HG03064 (cell line): ENCODE measurements around the gene SLC25A47.
"Not testable (repeated sequence)": the region's sequence is repeated elsewhere in the genome, so short reads cannot be mapped to it uniquely, and the experiment has no call there.

Experiments
- ATAC-seq: cut with Tn5 transposase; IDR thresholded peaks from one replicate; pipeline ENCODE4 v1.9.1; 2021; ENCODE audit warnings: low read depth; ENCODE audit not compliant: unreplicated experiment

Gene SLC25A47

DNA sequence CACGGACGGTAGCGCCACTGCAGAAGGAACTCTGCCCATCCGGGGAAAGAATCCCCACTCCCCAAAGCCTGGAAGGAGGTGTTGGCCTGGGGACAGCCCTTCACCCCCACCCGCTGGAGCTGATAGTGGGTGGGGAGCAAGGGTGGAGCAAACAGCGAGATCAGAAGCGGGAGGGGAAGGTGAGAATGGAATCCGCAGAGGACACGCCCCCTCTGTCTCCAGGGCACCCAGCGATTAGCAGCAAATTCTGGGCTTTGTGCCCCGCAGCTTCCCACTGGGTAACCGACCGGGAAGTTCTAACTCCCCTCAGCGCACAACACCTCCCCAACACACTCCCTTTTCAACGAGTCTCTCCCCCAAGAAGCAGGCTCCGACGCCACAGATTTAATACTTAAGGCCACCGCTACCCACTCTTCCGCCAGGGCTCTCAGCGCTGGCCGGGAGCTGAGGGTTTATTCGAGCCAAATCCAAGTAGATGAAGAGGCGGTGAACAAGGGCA is 18.3 kb upstream of the SLC25A47 start:
- ATAC-seq: no peak

DNA sequence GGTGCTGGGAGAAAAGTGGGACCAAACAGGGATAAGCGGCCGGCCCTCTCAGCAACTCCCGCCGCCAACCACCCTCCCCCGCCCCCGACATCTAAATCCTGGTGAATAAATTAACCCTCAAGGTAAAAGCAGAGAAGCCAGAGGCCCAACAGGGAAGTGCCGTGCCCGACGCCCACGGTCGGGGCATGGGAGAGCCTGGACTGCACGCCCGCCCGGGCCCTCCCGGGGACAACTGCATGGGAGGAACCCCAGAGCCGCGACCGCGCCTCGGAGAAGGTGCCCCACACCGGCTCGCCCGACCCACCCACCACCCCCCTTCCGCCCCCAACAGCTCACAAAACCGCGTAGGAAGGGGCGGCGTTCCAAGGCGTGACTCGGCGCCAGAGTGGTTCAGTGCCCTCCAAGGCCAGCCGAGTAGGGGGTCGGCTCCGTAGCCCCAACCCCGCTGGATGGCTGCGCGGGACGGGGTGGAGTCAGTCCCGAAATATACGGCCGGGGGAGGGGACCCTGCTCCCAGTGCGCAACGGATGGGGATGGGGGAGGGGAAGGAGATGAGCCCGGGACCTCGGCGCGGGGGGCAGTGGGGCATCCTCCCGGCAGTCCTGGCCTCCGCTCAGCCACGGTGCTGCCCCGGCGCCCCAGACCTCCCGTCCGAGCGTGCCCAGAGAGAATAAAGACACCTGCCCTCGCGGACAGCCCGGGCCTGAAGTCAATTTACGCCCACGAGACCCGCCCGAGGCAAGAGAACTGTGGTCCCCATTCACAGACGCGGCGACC is 17.6 kb upstream of the SLC25A47 start:
- no peak for ATAC-seq

DNA sequence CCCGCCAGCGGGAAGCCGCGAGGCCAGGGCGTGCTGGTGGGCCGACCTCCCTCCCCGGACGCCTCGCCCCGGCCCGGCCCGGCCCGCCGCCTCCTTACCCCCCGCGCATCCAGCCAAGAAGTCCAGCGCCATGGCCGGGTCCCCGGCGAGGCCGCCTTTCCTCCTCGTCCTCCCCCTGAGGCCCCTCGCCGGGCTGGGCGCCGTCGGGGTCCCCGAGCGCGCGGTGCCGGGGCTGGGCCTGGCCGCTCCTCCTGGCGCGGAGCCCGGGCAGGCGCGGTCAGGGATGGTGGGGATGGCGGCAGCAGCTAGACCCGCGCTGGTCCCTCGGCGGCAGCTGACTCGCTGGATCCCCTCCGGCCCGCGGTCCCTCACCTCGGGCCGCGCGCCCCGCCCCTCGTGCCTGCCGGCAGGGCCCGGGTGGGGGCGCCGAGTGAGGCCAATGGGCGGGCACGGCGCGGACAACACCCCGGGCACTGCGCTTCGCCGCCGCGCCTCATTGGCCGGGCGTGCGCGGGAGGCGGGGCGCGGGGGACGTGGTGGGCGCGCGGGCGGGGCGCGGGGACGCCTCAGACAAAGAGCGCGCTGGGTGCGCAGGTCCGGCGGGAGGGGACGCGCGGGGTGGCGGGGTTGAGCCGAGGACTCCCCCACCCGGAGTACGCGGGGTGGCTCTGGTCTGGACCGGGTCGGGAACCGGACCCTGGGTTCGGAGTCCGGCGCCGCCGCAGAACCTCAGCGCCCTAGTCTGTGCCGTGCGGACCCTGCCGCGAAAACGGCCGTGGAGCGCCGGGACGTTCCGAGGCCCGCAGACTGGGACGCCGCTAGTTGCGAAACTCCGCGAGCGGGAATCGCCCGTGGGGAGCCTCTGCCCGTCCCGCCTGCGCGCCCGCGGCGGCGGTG is 16.8 kb upstream of the SLC25A47 start, which contains the start of gene SLC25A29:
SLC25A29 (minus strand) TSS at position 344 of the 897 bp plus-strand sequence; CDS start at position 132, 212 bp downstream.
- peak; percentile 73 for ATAC-seq

DNA sequence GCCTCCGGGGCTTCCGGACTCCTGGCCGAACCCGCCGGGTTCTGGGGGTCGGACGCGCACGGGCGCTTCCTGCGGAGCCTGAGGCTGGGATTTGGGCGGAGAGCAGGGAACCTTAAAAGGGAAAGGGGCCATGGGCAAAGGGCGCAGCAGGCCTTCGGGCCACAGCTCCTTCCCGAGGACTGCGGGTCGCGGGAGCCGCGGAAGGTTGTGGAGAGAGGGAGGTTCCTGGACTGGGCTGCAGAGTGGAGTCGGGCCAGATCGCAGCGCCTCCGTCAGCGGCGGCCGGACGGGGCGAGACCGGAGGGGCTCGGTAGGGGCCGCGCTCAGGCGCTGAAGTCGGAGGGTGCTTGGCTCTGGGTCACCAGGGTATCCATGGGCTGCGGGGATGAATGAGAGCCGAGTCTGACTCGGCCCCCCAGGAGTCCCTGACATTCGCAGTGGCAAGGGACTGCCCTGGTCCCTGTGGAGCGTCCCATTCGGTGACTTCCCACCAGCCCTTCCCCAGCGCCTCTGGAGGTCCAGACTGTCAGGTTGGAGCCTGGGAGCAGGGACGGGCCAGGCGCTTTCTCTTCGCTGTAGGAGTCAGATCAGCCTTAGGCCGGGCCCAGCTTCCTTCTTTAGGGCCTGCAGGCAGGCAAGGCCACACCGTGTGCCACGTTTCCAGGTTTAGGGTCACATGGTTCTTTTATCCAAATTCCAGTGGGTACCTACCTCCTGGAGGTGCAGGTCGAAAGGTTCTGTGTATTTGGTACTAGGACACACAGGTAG is 16.0 kb upstream of the SLC25A47 start:
- ATAC-seq: peak; percentile 10

DNA sequence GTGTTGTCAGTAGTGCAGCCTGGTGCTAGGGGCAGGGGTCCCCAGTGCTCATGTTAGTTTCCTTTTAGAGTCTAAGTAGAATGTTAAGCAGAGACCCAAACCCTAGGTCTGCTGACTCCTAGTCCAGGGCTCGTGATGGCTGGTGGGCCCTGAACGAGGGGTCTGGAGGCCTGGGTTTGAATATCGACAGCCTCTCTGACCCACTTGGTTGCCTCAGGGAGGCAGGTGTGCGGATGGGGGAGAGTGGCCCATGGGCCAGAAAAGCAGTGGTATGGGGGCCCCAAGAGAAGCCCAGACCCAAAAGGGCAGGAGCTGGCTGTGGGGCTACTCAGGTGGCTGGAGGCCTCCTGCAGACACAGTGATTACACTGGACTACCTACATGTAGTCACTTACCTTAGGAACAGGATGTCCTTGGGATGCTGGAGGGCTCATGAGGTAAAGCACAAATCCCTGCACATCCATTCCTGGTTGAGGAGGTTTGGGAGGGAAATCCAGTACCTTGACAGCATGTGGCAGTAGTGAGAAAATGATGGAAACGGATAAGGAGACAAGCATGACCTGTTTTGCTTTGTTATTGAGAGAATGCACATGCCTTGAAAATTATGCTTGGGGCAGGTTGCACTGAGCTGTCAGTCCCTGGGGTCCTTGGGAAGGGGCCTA is 15.2 kb upstream of the SLC25A47 start:
- ATAC-seq: no peak

DNA sequence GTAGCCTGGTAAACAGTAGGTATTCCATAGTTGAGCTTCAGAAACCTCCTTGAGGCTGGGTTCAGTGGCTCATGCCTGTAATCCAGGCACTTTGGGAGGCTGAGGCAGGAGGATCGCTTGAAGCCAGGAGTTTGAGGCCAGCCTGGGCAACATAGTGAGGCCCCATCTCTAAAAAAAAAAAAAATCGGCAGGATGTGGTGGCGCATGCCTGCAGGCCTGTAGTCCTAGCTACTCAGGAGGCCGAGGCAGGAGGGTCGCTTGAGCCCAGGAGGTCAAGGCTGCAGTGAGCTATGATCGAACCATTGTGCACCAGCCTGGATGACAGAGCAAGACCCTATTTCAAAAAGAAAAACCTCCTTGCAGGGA is 14.7 kb upstream of the SLC25A47 start:
- ATAC-seq: not testable (repeated sequence)

DNA sequence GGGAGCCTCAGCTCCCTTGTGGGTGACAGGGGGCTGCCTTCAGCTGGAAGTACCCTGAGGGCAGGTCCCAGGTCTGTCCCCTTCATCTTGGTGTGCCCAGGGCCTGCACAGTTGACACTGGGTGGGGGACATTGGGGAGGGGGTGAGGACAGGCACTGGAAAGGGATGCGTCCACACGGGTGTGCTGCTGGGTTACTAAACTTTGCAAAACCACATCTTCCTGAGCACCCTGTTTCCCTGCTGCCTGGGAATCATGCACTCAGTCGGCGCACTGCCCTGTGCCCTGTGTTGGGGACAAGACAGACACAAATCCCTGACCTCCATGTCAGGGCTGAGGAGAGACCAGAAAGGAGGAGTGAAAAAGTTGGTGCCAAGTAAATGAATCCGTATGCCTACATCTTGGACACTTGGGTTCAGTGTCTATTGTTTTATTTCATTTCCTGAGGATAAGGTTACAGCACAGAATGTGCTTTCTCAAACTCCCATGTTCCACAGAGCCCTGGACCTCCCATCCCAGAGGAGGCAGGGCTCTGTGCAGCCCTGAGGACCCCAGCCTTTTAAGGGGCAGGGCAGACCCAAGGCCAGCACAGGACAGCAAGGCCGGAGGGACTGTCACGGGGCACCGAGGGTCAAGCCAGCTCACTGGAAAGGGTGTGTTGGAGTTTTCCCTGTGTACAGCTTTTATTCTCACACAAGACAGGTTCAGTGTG is 14.0 kb upstream of the SLC25A47 start:
- no peak for ATAC-seq

DNA sequence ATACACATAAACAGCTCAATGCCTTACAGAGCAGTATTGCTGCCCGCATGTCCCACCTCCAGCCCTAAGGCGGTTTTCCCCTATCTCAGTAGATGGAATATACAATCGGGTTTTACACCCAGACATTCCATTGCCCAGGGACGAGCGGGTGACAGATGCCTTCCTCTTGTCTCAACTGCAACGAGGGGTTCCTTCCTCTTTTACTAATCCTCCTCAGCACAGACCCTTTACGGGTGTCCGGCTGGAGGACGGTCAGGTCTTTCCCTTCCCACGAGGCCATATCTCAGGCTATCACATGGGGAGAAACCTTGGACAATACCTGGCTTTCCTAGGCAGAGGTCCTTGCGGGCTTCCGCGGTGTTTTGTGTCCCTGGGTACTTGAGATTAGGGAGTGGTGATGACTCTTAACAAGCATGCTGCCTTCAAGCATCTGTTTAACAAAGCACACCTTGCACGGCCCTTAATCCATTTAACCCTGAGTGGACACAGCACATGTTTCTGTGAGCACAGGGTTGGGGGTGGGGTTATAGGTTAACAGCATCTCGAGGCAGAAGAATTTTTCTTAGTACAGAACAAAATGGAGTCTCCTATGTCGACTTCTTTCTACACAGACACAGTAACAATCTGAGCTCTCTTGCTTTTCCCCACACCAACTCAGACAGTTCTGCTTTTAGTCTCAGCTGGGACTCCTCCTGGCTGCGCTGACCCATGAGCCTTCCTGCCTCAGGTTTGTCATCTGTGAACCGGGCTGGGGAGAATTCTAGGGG is 10.8 kb upstream of the SLC25A47 start:
- ATAC-seq: not testable (repeated sequence)

DNA sequence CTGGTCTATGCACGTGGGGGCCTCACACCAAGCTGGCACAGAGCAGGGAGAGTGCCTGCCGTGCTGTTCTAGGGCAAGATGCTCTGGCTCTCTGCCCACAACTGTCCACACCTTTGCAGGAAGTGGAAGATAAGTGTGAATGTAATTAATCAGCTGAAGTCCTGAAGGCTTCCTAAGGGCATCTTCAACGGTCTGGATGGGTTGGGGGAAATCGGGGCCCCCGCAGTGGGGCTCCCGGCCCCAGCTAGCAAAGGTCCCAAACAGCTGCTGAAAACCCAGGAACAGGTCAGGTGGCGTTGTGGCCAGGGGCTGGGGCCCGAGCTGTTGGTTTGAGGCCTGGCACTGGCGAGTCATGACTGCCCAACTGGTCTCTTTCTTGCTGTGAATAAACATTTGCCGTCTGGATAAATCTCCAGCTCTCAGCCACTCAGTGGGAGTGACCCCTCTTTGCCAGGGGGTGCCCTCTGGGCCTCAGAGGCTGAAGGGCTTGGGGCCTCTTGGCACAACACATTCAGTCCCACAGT is 10.2 kb upstream of the SLC25A47 start:
- ATAC-seq: no peak

DNA sequence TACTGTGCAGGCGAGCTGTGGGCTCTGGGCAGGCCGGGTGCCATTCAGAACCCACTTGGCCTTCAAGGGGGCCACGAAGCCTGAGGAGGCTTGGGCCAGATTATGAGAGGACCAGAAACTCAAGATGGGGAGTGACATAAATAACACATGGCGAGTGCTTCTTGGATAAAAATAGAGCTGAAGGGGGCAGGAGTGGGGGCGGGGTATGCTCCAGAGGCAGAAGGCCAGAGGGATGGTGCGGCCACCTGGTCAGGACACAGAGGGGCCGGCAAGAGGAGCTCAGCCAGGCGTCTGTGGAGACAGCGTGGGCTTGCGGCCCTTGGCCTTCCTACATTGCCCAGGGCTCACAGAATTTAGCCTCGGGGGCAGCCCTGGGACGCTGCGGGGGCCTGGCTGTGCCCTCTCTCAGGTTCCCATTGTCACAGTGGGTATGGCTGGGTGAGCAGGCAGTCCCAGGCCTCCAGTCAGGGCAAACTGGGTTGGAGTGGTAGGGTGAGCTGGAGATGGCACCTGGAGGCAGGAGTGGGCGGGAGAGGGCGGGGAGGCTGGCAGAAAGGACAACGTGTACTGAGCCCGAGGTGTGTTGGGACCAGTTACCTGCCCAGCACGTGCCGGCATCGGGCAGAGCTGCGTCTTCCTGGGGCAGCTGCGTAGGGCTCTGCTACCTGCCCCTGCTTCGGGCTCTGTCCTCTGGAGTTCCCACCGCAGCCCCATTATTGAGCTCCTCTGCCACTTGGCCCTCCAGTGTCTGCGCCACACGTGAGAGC is 9.5 kb upstream of the SLC25A47 start:
- ATAC-seq: no peak

DNA sequence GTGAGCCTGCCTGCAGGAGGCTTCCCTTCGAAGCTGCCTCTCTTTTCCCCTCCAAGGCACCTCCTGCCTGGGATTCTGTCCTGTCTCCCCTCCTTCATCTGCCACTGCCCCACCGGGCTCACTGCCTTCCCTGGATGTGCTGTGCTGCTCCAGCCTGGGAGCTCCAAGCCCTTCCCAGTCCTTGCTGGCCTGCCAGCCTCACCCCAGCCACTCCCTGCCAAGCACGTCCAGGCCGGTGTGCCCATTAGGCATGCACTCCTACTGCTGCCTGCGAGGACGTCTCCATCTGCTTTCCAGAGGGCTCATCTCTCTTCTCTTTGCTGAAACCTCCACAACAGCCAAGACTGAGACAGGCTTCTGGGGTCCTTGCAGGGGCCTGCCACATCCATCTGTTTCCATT is 8.4 kb upstream of the SLC25A47 start:
- no peak for ATAC-seq

DNA sequence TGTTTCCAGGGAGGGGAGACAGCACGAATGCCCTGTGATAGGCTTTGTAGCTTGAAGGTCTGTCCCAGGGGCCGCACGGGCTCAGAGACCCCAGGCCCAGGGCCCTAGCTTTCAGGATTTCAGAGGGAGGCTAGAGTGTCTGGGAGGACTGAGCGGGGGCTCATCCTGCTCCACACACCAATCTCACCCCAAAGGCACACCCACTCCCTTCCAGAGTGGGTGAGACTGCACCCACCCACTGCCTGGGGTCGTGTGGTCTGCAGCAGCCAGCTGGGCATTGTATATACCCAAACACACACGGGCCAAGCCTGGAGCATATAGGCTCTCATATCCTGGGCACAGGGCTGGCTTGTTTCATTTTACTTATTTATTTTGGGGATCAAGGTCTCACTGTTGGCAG is 5.8 kb upstream of the SLC25A47 start:
- no peak for ATAC-seq

DNA sequence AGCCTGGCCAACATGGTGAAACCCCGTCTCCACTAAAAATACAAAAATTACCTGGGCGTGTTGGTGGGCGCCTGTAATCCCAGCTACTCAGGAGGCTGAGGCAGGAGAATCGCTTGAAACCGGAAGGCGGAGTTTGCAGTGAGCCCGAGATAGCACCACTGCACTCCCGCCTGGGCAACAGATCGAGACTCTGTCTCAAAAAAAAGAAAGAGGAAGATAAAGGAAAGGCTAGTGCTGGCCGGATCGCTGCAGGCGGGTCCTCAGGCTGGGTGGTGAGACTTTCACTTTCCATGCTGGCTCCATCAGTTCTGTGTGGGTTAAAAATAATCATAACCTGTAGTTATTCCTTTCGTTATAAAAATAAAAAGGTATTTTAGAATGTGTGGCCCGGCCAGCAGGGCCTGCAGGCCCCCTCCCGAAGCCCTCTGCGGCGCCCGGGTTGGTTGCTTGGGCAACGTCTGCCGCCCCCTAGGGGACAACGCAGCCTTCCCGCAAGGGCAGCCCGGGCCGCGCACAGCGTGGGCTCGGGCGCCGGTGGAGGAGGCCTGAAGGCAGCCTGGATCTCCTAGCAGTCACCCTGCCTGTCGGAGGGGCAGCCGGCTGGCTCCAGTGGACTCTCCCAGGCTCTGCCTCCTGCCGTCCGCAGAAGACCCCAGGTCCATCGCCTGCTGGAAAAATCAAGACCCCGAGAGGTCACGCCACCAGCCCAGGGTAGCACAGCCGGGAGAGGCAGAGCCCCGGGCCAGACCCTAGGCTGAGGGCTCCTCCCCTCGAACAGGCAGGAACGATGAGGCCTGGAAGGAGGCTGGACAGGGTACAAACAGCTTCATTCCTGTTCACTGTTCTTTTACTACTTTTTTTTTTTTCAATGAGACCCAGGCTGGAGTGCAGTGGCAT is 5.0 kb upstream of the SLC25A47 start:
- peak; percentile 78 for ATAC-seq

DNA sequence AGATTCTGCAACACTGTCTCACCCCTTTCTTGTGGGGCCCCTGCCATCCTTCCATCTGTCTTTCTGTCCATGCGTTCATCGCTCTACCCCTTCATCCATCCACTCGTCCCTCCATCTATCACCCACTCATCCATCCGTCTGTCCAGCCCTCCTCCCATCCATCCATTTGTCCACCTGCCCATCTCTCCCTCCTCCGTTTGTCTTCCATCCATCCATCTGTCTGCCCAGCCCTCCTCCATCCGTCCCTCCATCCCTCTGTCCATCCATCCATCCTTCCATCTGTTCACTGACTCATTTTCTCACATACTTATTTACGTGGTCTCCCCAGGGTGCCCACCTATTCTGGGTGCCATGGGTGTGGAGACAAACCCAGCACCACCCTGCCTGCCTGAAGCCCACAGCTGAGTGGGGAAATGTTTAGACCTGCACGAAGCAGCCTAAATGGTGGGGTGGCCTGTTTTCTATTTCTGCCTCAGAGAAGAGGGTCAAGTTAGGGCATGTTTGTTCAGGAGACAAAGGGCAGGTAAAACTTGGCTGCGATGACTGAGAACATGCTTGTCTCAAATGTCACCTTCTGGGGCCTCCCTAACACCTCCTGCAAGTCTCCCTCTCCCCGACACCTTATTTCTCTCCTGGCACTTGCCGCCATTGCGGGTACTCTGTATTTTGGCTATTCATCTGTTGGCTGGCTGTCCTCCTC is 2.8 kb upstream of the SLC25A47 start:
- ATAC-seq: no peak

DNA sequence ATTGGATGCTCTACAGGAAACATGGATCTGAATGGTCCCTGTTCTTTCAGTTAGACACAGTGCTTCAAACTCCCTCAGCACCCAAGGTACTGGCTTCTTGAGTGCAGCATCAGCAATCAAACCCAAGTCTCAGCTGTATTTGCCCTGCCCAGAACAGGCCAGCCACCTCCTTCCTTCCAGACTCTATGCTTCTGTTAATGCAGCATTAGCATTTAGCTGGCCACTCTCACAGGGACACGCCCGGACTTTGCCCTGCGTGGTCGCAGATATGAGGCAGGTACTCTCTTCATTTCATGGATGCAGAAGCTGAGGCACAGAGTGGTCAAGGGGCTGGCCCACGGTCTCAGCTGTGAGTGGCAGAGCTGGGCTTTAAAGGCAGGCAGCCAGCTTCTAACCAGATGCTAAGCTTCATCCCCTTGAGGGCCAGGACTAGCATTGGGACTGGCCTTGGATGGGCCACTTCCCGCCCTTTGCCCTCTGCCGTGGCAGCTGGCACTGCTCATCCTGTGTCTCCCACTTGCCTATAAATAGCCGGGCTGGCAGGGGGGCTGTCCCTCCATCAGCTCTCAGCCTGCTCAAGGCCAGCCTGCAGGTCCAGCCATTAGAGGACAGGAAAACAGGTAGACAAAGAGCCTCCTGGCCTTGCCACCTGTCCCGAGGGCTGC is 1.5 kb upstream of the SLC25A47 start:
- no peak for ATAC-seq
